HCT116 (cell line): Measurements from ENCODE around the gene GRIA1. TPM values are rescaled to one million over a fixed set of nuclear protein-coding genes. Genes with fewer than 3 reads are reported as not detected.

Source experiments
- ATAC-seq: fragments of 200-7000 bp; cut with Tn5 transposase; 2 replicates; pipeline ENCODE4 v1.9.1; 2020; ENCODE audit warnings: mild to moderate bottlenecking, moderate library complexity
- BruUV-seq: library from RNA; stranded (reverse); fragments of 400-500 nt; replicated peaks from 2 replicates; lab custom pipeline; 2021; lab: Mats Ljungman, UMichigan
- CTCF ChIA-PET: fragments of 300-600 bp; sonication (Branson Sonifier 250); formaldehyde crosslinking; loops from one replicate; lab custom pipeline; 2021; ENCODE audit warnings: antibody characterized with exemption; lab: Charles Lee
- POLR2A ChIA-PET: fragments of 300-600, 350-600 bp; sonication (Branson Sonifier 250); formaldehyde crosslinking; loops from one replicate; lab custom pipeline; 2021; ENCODE audit warnings: antibody characterized with exemption; lab: Charles Lee
- RAD21 ChIA-PET, 2 experiments: fragments of 300-600 bp; sonication (Branson Sonifier 250); formaldehyde crosslinking; loops; one replicate each; lab custom pipeline; 2023; ENCODE audit warnings: low total read pairs in 2 of 2; ENCODE audit not compliant: uncharacterized antibody in 2 of 2, unreplicated experiment in 2 of 2, low non-redundant PET in 1 of 2; lab: Charles Lee
- DNase-seq: peaks from one replicate; pipeline ENCODE4 v3.0.0-alpha.2; 2010; ENCODE audit warnings: low read depth, low spot score
- H2AFZ ChIP-seq: fragments of 200-600 bp; shearing (Covaris generic), sonication (generic); 2 replicates; pipeline ENCODE4 v1.6.1; 2017; ENCODE audit warnings: low read depth, mixed run types, mixed read lengths, antibody characterized with exemption, low read length; ENCODE audit not compliant: poor library complexity, severe bottlenecking
- H3K27ac ChIP-seq: 2 replicates; pipeline ENCODE4 v1.5.1; 2012; ENCODE audit warnings: low read depth, low read length
- H3K27me3 ChIP-seq: fragments of 200-600 bp; sonication (generic); 2 replicates; pipeline ENCODE4 v1.6.1; 2016; ENCODE audit warnings: mixed run types, low read length, mixed read lengths; ENCODE audit not compliant: insufficient read depth
- H3K36me3 ChIP-seq, 2 experiments: fragments of 200-500 bp in 1 of 2; fragments of 200-600 bp in 1 of 2; sonication (Bioruptor generic) in 1 of 2; sonication (generic) in 1 of 2; 2 replicates each; pipeline versions ENCODE4 v1.5.1 to v1.6.1; 2014 to 2016; ENCODE audit warnings: low read length in 2 of 2, inconsistent platforms in 1 of 2, mixed read lengths in 1 of 2, mixed run types in 1 of 2; ENCODE audit not compliant: insufficient read depth in 2 of 2, control insufficient read depth in 1 of 2
- H3K4me1 ChIP-seq, 2 experiments: fragments of 200-600 bp in 1 of 2; sonication (generic) in 1 of 2; 2 replicates each; pipeline versions ENCODE4 v1.5.1 to v1.6.1; 2012 to 2017; ENCODE audit warnings: low read length in 2 of 2, inconsistent platforms in 1 of 2, mild to moderate bottlenecking in 1 of 2, mixed read lengths in 1 of 2, mixed run types in 1 of 2, moderate library complexity in 1 of 2; ENCODE audit not compliant: insufficient read depth in 2 of 2, control insufficient read depth in 1 of 2
- H3K4me2 ChIP-seq: fragments of 200-600 bp; sonication (generic); 2 replicates; pipeline ENCODE4 v1.6.1; 2017; ENCODE audit warnings: mixed run types, low read length, mixed read lengths
- H3K4me3 ChIP-seq, 2 experiments: fragments of 200-600 bp in 1 of 2; sonication (generic) in 1 of 2; replicated peaks in 1 of 2; 2 replicates each; pipeline ENCODE4 v1.5.1; 2011 to 2016; ENCODE audit warnings: low read length in 2 of 2, control low read depth in 1 of 2, low read depth in 1 of 2, mild to moderate bottlenecking in 1 of 2, mixed read lengths in 1 of 2, mixed run types in 1 of 2
- H3K79me2 ChIP-seq: fragments of 200-600 bp; sonication (generic); 2 replicates; pipeline ENCODE4 v1.6.1; 2017; ENCODE audit warnings: mild to moderate bottlenecking, mixed run types, low read length, moderate library complexity, mixed read lengths; ENCODE audit not compliant: insufficient read depth
- H3K9ac ChIP-seq: fragments of 200-600 bp; sonication (generic); 2 replicates; pipeline ENCODE4 v1.6.1; 2016; ENCODE audit warnings: low read length, mixed read lengths
- H3K9me2 ChIP-seq: fragments of 200-600 bp; sonication (generic), shearing (Covaris generic); 2 replicates; pipeline ENCODE4 v1.6.1; 2017; ENCODE audit warnings: mixed run types, mild to moderate bottlenecking, moderate library complexity; ENCODE audit not compliant: insufficient read depth
- H3K9me3 ChIP-seq, 2 experiments: fragments of 200-500 bp in 1 of 2; fragments of 200-600 bp in 1 of 2; sonication (Bioruptor generic) in 1 of 2; sonication (generic) in 1 of 2; 2 replicates each; pipeline ENCODE4 v1.6.1; 2014 to 2017; ENCODE audit warnings: low read length in 2 of 2, mixed read lengths in 2 of 2, inconsistent platforms in 1 of 2, low read depth in 1 of 2, mild to moderate bottlenecking in 1 of 2, mixed run types in 1 of 2, moderate library complexity in 1 of 2; ENCODE audit not compliant: control insufficient read depth in 1 of 2, insufficient read depth in 1 of 2
- H4K20me1 ChIP-seq: fragments of 200-600 bp; sonication (generic), shearing (Covaris generic); 2 replicates; pipeline ENCODE4 v1.6.1; 2017; ENCODE audit warnings: mixed run types, mild to moderate bottlenecking, moderate library complexity; ENCODE audit not compliant: insufficient read depth
- CBX3 ChIP-seq: IDR thresholded peaks from 2 replicates; pipeline ENCODE4 v1.6.1; 2012; ENCODE audit warnings: low read depth
- CEBPB ChIP-seq: IDR thresholded peaks from 2 replicates; pipeline ENCODE4 v1.6.1; 2012; ENCODE audit warnings: low read depth
- EZH2 ChIP-seq: fragments of 200-600 bp; sonication (generic); IDR thresholded peaks from 2 replicates; pipeline ENCODE4 v1.6.1; 2017; ENCODE audit warnings: antibody characterized with exemption, mixed run types
- FOSL1 ChIP-seq: IDR thresholded peaks from 2 replicates; pipeline ENCODE4 v1.6.1; 2012; ENCODE audit warnings: low read depth
- JUND ChIP-seq: IDR thresholded peaks from 2 replicates; pipeline ENCODE4 v1.6.1; 2012
- POLR2A ChIP-seq: IDR thresholded peaks from 2 replicates; pipeline ENCODE4 v1.7.0; 2011; ENCODE audit warnings: borderline replicate concordance; ENCODE audit not compliant: insufficient read depth, insufficient read length; ENCODE audit errors: extremely low read depth
- RAD21 ChIP-seq: IDR thresholded peaks from 2 replicates; pipeline ENCODE4 v1.6.1; 2012; ENCODE audit warnings: low read depth, mild to moderate bottlenecking
- SP1 ChIP-seq: IDR thresholded peaks from 2 replicates; pipeline ENCODE4 v1.6.1; 2012; ENCODE audit warnings: low read depth
- intact Hi-C: fragments of 100-400 bp; cut with micrococcal nuclease; formaldehyde crosslinking; loops from 2 replicates; pipeline ENCODE4 v1.10.0; 2022
- total RNA-seq: library from RNA; stranded (reverse); gene quantifications from one replicate; pipeline ENCODE4 v1.2.1, GENCODE V29; 2021; ENCODE audit not compliant: unreplicated experiment
- TF ChIP-seq, protein P1 (sequence below): IDR thresholded peaks from 2 replicates; pipeline ENCODE4 v1.6.1; 2012

GRIA1 gene
- total RNA-seq, 1 experiment from 2014 or later = not detected

DNA sequence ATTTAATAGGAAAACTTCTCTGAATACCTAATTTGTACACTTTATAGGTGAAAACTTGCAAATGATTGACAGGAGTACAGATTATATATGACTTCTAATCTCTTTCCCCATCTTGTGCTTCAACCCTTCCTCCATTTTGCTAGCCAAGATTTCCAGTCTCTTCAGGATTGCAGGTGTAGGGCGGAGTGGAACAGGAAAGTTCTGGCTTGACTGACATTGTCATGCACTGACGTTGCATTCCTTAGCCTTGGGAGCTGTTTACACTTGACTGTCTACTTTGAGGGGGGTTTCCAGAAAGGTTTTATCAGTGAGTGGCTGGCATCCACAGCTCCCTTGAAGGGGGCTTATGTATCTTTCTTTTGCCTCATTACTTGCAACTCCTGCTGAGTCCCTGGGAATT lies 34.1 kb upstream of the GRIA1 start:
- no peak overlapping the region for H3K4me3 ChIP-seq
- TF ChIP-seq JUND (no peak), RAD21 (no peak), FOSL1 (no peak), POLR2A (no peak), SP1 (no peak), CBX3 (no peak), CEBPB (no peak)
- TF ChIP-seq, protein P1, sequence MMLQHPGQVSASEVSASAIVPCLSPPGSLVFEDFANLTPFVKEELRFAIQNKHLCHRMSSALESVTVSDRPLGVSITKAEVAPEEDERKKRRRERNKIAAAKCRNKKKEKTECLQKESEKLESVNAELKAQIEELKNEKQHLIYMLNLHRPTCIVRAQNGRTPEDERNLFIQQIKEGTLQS = no peak
- H3K79me2 ChIP-seq = no peaks in the 10 kb centered on the region
- H3K9me2 ChIP-seq = no peaks in the 10 kb centered on the region
- ChIA-PET POLR2A (no interaction called here), CTCF (no interaction called here), RAD21 (no interaction called here)
- H3K4me2 ChIP-seq = no peak overlapping the region
- no peaks in the 10 kb centered on the region for H3K9me3 ChIP-seq
- no TSS peak for BruUV-seq
- H3K27me3 ChIP-seq = peaks cover 14% of the 10 kb centered on the region
- H3K9ac ChIP-seq = no peak overlapping the region
- H4K20me1 ChIP-seq = no peaks in the 10 kb centered on the region
- H3K4me1 ChIP-seq = no peaks in the 10 kb centered on the region
- no peak for DNase-seq
- H3K36me3 ChIP-seq = no peaks in the 10 kb centered on the region
- H2AFZ ChIP-seq = no peak overlapping the region
- no peak for ATAC-seq
- no peak overlapping the region for H3K27ac ChIP-seq
- intact Hi-C loops = no loop called here

DNA sequence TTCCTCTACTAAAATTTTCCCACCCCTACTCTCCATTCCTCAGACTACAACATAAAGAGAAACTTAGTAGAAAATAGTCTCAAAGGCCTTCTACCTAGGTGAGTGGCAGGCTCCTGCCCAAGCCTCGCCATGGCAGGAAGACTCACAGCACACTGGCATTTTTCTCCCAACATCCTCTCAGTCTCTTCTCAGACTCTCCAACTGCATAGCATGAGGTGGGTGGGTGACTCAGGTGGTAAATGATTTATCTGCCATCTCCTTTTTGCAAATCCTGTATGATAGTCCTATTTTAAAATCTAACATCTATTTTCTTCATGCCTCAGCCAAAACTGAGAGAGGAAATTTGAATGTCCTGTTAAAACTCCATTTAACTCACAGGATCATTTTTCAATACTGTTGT lies 33.5 kb upstream of the GRIA1 start:
- no peaks in the 10 kb centered on the region for H3K9me3 ChIP-seq
- no peak overlapping the region for H3K4me3 ChIP-seq
- CTCF ChIA-PET = no interaction called here
- no peak overlapping the region for H3K27ac ChIP-seq
- DNase-seq = no peak
- H3K9ac ChIP-seq = no peak overlapping the region
- TF ChIP-seq EZH2 (no peak), FOSL1 (no peak)
- no peak for ATAC-seq
- no peaks in the 10 kb centered on the region for H3K4me1 ChIP-seq
- H3K79me2 ChIP-seq = no peaks in the 10 kb centered on the region
- H3K36me3 ChIP-seq = no peaks in the 10 kb centered on the region
- intact Hi-C loops = no loop called here
- H4K20me1 ChIP-seq = no peaks in the 10 kb centered on the region
- no peaks in the 10 kb centered on the region for H3K9me2 ChIP-seq
- no TSS peak for BruUV-seq
- RAD21 ChIA-PET = no interaction called here
- POLR2A ChIA-PET = no interaction called here
- peaks cover 21% of the 10 kb centered on the region for H3K27me3 ChIP-seq
- no peak overlapping the region for H2AFZ ChIP-seq
- no peak overlapping the region for H3K4me2 ChIP-seq
